ENCODE measurements around the gene ATXN2.

ATXN2 gene

GRCh38 chr12:111431772-111432171, 167.3 kb downstream of the ATXN2 start:
- no peak for DNase-seq

DNA sequence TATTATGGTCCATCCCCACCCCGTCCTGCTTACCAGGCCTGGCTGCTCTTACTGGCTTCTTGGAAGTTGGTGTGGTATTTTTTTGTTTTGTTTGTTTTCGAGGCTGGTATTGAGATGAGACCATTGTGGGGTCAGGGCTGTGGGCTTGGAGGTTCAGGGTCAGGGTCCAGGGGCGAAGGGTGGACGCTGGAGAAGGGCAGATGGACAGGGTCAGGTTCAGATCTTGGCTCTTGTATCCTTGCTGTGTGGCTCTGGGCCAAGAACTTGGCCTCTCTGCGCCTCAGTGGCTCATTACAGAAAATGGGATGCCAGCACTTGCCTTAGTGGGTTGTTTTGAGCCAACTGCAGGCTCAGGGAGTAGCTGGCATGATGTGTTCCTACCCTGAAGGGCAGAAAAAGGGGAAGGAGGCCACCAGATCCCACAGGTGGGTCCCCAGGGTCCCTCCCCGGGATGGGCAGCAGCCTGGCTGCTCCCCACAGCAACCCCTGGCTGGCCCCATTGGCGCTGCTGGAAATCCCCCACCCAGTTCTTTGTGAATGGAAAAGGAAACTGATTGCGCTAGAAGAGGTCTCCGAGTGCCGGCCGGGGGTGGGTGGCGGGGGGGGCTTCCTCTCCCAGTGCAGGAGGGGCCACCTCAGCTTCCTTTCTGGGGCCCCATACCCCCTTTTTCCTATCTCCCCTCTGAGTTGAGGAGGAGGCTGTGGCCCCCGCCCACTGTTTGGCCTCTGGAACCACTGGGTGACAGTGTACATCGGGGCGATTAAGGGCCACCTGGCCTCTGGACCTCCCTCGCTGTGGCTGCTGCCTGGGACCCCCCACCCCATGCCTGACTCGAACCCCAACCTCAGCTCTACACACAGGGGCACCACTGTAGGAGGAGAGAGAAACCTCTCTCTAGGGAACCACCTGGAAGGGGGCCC, 168.4 kb downstream of the ATXN2 start:
- DNase-seq: no peak

DNA sequence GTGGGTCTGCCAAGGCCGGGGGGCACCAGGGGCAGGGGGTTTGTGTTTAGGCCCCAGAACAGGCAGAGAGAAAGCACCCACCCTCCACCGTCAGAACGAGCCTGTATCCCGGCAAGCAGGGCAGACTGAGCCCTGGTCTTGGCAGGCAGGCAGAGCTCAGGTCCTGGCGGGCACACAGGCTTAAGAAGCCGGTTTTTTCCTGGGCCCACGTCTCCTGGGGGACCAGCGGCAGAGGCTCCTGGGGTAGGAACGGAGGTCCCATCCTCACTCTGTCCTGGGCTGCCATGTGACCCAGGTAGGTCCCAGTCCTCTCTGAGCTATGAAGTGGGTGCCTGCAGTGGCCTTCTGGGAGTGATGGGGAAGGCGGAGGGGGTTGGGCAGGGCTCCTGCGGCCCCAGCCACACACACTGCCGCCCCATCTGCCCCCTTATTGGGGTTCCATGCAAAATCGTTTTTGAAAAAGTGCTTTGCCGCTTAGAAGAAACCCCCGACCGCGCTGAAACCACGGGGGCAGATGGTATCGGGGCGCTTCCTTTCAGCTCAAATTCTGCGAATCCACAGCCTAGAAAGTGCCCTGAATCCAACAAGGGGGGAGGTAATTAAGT, 169.2 kb downstream of the ATXN2 start:
- no peak for DNase-seq

DNA sequence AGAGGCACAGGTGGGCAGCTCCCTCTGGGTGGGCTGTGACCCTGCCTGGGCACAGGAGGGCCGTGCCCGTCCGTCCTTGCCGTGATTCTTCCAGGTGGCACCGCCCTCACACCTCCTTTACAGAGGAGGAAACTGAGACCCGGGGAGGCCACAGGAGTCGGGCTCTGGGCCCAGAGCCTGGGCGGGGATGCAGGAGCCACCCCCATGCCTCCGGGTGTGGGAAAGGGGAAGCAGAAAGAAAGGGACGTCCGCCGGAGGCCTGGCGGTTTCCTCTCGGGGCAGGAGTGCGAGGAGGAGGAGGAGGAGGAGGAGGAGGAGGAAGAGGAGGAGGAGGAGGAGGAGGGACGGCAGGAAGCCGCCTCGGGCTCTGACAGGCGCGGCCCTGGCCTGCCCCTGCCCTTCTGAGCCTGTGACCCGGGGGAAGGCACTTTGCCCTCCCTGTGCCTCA, 170.4 kb downstream of the ATXN2 start:
- DNase-seq: no peak

DNA sequence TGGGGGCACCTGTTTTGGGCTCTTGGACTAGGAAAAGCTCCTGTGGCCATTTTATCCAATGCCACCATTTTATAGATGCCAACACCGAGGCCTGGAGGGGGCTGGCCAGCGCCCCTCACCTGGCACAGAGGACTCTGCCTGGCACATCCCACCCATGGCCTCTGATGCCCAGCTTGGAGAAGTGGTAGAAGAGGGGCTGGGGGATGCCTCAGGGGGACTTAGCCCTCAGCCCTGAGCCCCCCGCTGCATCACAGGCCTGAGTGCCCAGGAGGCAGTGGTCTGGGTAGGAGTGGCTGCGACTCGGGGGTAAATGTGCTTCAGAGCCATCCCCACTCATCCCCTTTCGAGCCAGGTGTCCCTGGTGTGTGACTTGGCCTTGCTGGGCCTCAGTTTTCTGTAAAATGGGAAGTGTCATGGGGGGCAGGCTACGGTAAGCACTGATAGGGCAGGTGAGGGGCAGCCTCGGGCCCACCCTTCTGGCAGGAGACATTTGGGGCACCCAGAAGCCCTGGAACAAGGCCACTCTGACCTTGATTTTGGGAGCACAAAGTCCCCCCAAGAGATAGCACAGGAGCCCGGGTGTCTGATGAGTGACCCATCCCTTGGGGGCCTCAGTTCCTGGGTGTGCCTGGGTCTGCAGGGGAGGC, 170.9 kb downstream of the ATXN2 start:
- no peak for DNase-seq

GRCh38 chr12:111427417-111428074, 171.6 kb downstream of the ATXN2 start:
- no peak for DNase-seq

DNA sequence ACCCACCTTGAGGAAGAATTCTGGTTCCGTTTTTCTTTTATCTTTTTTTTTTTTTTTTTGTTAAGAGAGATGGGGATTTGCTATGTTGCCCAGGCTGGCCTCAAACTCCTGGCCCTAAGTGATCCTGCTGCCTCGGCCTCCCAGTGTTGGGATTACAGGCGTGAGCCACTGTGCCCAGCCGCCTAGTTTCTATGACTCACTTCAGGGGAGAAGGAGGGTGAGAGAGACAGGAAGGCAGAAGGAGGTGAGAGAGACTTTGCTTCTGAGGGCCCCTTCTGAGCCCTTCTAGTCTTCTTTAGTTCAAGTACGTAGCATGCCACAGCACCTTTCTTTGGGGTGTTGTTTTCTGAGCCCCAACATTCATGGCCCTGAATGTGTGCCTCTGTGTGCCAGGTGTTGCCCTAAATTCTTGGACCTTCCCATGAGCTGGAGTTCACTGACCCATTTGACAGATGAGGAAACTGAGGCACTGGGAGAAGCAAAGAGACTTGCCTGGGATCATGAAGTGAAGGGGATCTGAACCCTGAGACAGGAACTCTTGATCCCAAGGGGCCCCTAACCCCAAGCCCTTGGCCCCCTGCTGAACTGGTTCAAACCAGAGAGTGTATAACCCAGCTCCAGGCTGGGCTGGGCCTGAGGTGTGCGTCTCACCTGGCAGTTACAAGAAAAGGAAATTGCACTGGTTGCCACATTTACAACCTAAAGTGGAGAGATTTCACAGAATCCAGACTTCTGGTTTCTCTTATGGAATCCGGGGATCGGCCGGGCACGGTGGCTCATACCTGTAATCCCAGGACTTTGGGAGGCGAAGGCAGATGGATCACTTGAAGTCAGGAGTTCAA, 172.6 kb downstream of the ATXN2 start:
- no peak for DNase-seq

DNA sequence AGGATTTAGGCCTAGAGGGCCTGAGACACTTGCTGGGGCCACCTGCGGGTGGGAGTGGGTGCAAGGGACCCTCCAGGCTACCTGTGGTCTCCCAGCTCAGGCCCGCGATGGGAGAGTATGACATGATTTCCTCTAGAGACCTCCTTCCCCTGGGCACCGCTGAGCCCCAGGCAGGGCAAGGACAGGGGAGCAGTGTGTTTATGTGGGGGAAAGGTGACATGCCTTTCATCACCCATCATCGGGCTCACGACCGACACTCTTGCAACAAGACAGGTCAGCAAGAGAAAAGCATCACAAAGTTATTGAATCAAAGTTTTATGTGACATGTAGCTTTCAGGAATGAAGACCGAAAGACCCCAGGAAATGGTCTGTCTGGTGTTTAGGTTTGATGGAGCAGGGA, 173.5 kb downstream of the ATXN2 start:
- DNase-seq: no peak

DNA sequence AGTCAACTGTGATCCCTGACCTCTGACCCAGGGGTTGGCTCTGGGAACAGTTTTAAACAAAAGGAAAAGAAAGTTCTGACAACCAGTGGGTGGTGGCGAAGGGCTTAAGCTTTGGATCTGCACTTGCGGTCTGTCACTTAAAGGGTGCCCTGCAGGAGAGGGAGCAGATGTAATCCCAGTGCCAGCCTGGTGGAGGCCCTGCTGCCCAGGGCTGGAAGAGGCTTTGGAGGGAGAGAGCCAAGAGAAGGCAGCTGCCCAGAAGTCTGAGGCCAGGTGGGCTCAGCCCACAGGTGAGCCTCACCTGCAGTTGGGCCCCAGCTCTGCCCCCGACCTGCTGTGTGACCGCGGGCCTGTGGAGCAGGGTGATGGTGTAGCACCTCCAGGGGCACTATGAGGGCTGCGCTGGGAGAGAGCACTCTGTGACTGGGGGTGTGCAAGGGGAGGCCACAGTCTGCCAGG, 174.3 kb downstream of the ATXN2 start:
- DNase-seq: no peak

GRCh38 chr12:111424189-111424792, 174.8 kb downstream of the ATXN2 start:
- DNase-seq: no peak

DNA sequence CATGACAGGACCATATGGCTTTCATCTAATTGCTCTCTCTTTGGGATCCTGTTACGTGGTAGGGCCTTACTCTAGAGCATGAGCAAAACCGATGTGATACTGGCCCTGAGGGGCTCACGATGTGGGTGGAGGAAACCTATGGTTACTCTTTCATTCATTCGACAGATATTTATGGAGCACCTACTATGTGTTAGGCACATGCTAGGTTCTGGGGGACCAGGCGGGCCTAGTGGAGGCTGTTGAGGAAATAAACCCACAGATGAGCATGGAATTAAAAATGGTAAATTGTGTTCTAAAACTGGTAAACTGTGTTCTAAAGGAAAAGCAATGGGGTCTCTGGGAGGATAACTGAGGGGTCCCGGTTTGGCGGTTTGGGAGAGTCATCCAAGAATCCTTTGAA, 178.6 kb downstream of the ATXN2 start:
- DNase-seq: no peak

DNA sequence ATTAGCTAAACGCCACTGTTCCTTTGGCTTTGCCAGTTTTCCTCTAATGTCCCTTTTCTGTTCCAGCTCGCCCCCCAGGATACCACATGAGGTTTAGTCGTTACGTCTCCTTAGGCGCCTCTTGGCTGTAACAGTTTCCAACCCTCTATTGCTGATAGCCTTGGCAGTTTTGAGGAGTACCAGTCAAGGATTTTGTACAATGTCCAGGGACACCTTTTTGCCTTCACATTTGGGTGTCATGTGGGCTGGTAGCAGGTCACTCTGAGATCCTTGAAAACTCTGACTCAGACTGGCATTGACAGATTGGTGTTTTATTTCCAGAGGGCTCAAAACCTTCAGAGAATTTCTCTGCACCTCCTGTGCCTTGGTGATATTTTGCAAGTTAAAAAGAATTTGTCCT, 179.3 kb downstream of the ATXN2 start:
- DNase-seq: no peak

GRCh38 chr12:111418594-111418880, 180.6 kb downstream of the ATXN2 start:
- no peak for DNase-seq

DNA sequence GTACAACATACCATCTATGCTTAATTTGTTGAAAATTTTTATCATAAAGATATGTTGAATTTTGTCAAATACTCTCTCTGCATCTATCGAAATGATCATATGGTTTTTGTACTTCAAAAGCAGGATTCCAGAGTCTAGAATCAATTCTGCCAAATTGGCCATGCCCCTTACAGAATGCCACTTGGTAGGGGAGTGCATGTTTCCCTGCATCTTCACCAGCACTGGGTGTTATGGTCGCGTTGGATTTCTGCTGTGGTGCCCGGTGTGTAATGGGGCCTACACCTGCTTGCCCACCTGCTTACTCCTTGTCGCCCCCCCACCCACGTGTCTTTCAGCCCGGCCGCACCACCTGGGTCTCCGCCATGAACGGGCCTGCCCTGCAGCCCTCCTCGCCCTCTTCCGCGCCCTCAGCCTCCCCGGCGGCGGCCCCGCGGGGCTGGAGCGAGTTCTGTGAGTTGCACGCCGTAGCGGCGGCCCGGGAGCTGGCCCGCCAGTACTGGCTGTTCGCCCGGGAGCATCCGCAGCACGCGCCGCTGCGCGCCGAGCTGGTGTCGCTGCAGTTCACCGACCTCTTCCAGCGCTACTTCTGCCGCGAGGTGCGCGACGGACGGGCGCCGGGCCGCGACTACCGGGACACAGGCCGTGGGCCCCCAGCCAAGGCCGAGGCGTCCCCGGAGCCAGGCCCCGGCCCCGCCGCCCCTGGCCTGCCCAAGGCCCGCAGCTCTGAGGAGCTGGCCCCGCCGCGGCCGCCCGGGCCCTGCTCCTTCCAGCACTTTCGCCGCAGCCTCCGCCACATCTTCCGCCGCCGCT, 181.1 kb downstream of the ATXN2 start:
- no peak for DNase-seq

DNA sequence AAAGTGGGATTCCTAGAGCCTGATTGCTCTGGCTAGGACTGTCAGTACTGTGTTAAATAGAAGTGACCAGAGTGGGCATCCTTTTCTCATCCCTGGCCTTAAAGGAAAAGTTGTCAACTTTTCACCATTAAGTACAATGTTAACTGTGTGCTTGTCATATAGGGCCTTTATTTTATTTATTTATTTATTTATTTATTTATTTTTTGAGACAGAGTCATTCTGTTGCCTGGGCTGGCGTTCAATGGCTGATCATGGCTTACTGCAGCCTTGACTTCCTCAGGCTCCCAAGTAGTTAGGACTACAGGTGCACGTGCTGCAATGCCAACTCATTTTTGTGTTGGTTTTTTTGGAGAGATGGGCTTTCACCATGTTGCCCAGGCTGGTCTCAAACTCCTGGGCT, 181.8 kb downstream of the ATXN2 start:
- no peak for DNase-seq

GRCh38 chr12:111414711-111415252, 184.3 kb downstream of the ATXN2 start:
- no peak for DNase-seq

DNA sequence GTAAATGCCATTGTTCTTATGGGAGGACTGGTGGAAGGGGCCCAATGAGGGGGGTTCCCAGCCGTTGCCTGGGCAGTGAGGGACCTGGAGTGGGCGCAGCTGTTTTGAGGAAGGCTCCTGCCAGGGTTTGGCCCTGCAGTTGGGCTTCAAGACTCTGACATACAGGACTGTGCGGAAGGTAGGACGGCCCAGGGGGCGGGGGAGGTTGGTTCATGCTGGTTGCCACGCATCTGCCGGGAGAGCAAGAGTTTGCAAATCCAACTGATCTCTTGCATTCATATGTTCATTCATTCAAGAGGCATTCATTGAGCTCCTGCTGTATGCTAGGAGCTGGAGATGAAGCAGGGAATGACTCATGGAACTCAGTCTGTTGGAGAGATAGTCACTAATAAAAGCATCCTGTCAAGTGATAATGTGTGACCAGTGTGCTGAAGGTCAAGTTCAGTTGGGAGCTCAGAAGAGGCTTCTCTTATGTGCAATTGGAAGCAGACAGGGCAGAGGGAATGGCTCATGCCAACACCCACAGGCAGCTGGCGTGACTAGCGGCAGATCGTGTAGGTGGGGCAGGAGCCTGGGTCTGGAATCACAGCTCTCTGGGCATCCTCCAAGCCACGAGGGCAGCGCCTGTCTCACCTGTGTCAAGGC, 185.6 kb downstream of the ATXN2 start:
- DNase-seq: no peak

- DNase-seq: no peak
Observed at GRCh38 chr12:111412830-111413441, 186.2 kb downstream of the ATXN2 start.

GRCh38 chr12:111412007-111412829, 186.9 kb downstream of the ATXN2 start:
- no peak for DNase-seq

Data from SIG-M5 (cell line).